Tongue (tissue), 2 donors: ENCODE data around the gene GAS2L1. TPM values are rescaled to one million over a fixed set of nuclear protein-coding genes. Genes with fewer than 3 reads are reported as not detected.

Experiments used
- DNase-seq: peaks from one replicate; pipeline ENCODE4 v3.0.0-alpha.2; 2015
- total RNA-seq: library from RNA; depleted of rRNA; stranded (reverse); fragments of >200 nt; gene quantifications from one replicate; pipeline ENCODE4 v1.2.3, GENCODE V29; 2014

GAS2L1 gene
- total RNA-seq, 1 donor from 2014 or later = 16.7 TPM

- DNase-seq = no peak
Measured at GRCh38 chr22:29327089-29327764, 20.8 kb downstream of the GAS2L1 start.

GRCh38 chr22:29328055-29328454 is 21.6 kb downstream of the GAS2L1 start:
- no peak for DNase-seq

- DNase-seq = peak; percentile 93
Measured at GRCh38 chr22:29328566-29329500, 22.4 kb downstream of the GAS2L1 start.

- DNase-seq = no peak
Measured at GRCh38 chr22:29329581-29329980, 23.1 kb downstream of the GAS2L1 start.

- no peak for DNase-seq
Measured at GRCh38 chr22:29330291-29330690, 23.8 kb downstream of the GAS2L1 start.

GRCh38 chr22:29330753-29331152 is 24.3 kb downstream of the GAS2L1 start:
- no peak for DNase-seq

GRCh38 chr22:29331213-29331612 is 24.8 kb downstream of the GAS2L1 start:
- DNase-seq = no peak

GRCh38 chr22:29331658-29332300 is 25.3 kb downstream of the GAS2L1 start:
- DNase-seq = no peak

- no peak for DNase-seq
Measured at GRCh38 chr22:29332886-29333496, 26.5 kb downstream of the GAS2L1 start.

GRCh38 chr22:29334148-29334547 is 27.7 kb downstream of the GAS2L1 start:
- no peak for DNase-seq

GRCh38 chr22:29334696-29335344 is 28.4 kb downstream of the GAS2L1 start:
- DNase-seq = no peak

- DNase-seq = no peak
Measured at GRCh38 chr22:29335656-29336055, 29.2 kb downstream of the GAS2L1 start.

- no peak for DNase-seq
Measured at GRCh38 chr22:29336751-29337490, 30.5 kb downstream of the GAS2L1 start.

- DNase-seq = no peak
Measured at GRCh38 chr22:29337631-29338284, 31.3 kb downstream of the GAS2L1 start.

GRCh38 chr22:29338398-29338797 is 31.9 kb downstream of the GAS2L1 start:
- DNase-seq = no peak

GRCh38 chr22:29339381-29340235 is 33.2 kb downstream of the GAS2L1 start:
- DNase-seq = no peak

GRCh38 chr22:29340566-29340965 is 34.1 kb downstream of the GAS2L1 start:
- no peak for DNase-seq

GRCh38 chr22:29341056-29341848 is 34.8 kb downstream of the GAS2L1 start:
- no peak for DNase-seq

GRCh38 chr22:29341849-29342127 is 35.3 kb downstream of the GAS2L1 start:
- no peak for DNase-seq
